H1 (cell line): ENCODE data around the gene APOC3. TPM values are rescaled to one million over a fixed set of nuclear protein-coding genes. Genes with fewer than 3 reads are reported as not detected.

Experiments used
- BCL11A ChIP-seq, 2 experiments: IDR thresholded peaks; one replicate each; pipeline ENCODE4 v1.6.1; 2011; ENCODE audit warnings: low read depth in 2 of 2, low read length in 2 of 2, mild to moderate bottlenecking in 2 of 2
- POLR2AphosphoS5 ChIP-seq: IDR thresholded peaks from 2 replicates; pipeline ENCODE4 v1.6.1; 2011; ENCODE audit warnings: low read depth, low read length
- RAD21 ChIP-seq, 2 experiments: IDR thresholded peaks in 1 of 2; conservative IDR thresholded peaks in 1 of 2; 2 replicates each; pipeline ENCODE4 v1.6.1; 2011; ENCODE audit warnings: low read depth in 2 of 2, low read length in 2 of 2, improper control_type of control experiment in 1 of 2, inconsistent platforms in 1 of 2, mild to moderate bottlenecking in 1 of 2, moderate library complexity in 1 of 2
- RBBP5 ChIP-seq: IDR thresholded peaks from 2 replicates; pipeline ENCODE4 v1.7.1; 2012; ENCODE audit warnings: low read depth, mild to moderate bottlenecking, inconsistent platforms, low read length, moderate library complexity, borderline replicate concordance
- RXRA ChIP-seq: IDR thresholded peaks from 2 replicates; pipeline ENCODE4 v1.6.1; 2011; ENCODE audit warnings: low read depth, mild to moderate bottlenecking, low read length, moderate library complexity; ENCODE audit not compliant: insufficient read depth
- TAF1 ChIP-seq: IDR thresholded peaks from 2 replicates; pipeline ENCODE4 v1.6.1; 2011; ENCODE audit warnings: mild to moderate bottlenecking, low read depth, low read length
- polyA plus RNA-seq, 7 experiments: library from polyadenylated mRNA; depleted of rRNA in 3 of 7; stranded (reverse) in 5 of 7; unstranded in 2 of 7; fragments of >200 nt in 5 of 7; fragments of 200-250 nt in 2 of 7; gene quantifications; 1 replicate in 5 of 7; 2 replicates in 1 of 7; 4 replicates in 1 of 7; pipeline versions ENCODE4 v1.2.1 to v1.2.3, GENCODE V29; 2011 to 2013; ENCODE audit warnings: missing spikeins in 2 of 7, mixed read lengths in 2 of 7
- total RNA-seq: library from RNA; stranded (reverse); fragmentation: NEBNext Ultra II Directional; extraction: Animal tissue kit (Norgen Biotek cat#: 25700); gene quantifications from 2 replicates; pipeline ENCODE4 v1.2.1, GENCODE V29; 2021

APOC3 gene
- total and polyA plus RNA-seq, 2 of the 8 experiments (the other 6 are each of a cell fraction or from before 2014, with no cell fraction given) = not detected

- no peak for TF ChIP-seq RBBP5
- TF ChIP-seq POLR2AphosphoS5 = no peak
- TF ChIP-seq BCL11A (IDR thresholded peaks at IDR 0.05; ENCODE audit: low read depth in 2 of 2, low read length in 2 of 2) = no peak
- TF ChIP-seq RAD21 (IDR thresholded peaks at IDR 0.05 in 1 of 2, conservative IDR thresholded peaks at IDR 0.05 in 1 of 2; ENCODE audit: low read depth in 2 of 2, low read length in 2 of 2) = no peak
- no peak for TF ChIP-seq TAF1
- no peak for TF ChIP-seq RXRA
These were observed 11.1 kb downstream of the APOC3 start (continued) for GRCh38 chr11:116840746-116841296.
